Heart left ventricle (tissue), 16 donors: ENCODE results near the gene CHAF1B. TPM values are rescaled to one million over a fixed set of nuclear protein-coding genes. Genes with fewer than 3 reads are reported as not detected.
"Not testable (repeated sequence)": the region's sequence is repeated elsewhere in the genome, so short reads cannot be mapped to it uniquely, and the experiment has no call there.

Experiments
- ATAC-seq, 4 donors: fragments of 200-7000 bp; cut with Tn5 transposase; one replicate each; pipeline ENCODE4 v1.9.1; 2020 to 2022; ENCODE audit warnings: moderate library complexity in 4 of 4, mild to moderate bottlenecking in 3 of 4, moderate number of reproducible peaks in 1 of 4
- DNase-seq, 5 donors: peaks; one replicate each; pipeline ENCODE4 v3.0.0-alpha.2; 2020
- H3K27ac ChIP-seq, 12 donors: fragments of 200-600 bp; sonication (generic) in 4 of 12; one replicate each; pipeline versions ENCODE4 v1.5.0 to v1.8.0; 2016 to 2022; ENCODE audit warnings: mild to moderate bottlenecking in 2 of 12
- H3K27me3 ChIP-seq, 9 donors: fragments of 200-600 bp; sonication (generic) in 2 of 9; one replicate each; pipeline versions ENCODE4 v1.5.1 to v1.8.0; 2016 to 2022; ENCODE audit warnings: mild to moderate bottlenecking in 3 of 9
- H3K36me3 ChIP-seq, 9 donors: fragments of 200-600 bp; sonication (generic) in 2 of 9; one replicate each; pipeline versions ENCODE4 v1.5.0 to v1.8.0; 2018 to 2022; ENCODE audit warnings: mild to moderate bottlenecking in 2 of 9
- H3K4me1 ChIP-seq, 12 donors: fragments of 200-600 bp; sonication (generic) in 4 of 12; one replicate each; pipeline versions ENCODE4 v1.5.0 to v1.8.0; 2016 to 2022; ENCODE audit warnings: mild to moderate bottlenecking in 3 of 12
- H3K4me3 ChIP-seq, 12 donors: fragments of 200-600 bp; sonication (generic) in 4 of 12; one replicate each; pipeline versions ENCODE4 v1.5.0 to v1.8.0; 2017 to 2022; ENCODE audit warnings: mild to moderate bottlenecking in 9 of 12, moderate library complexity in 4 of 12
- H3K9me3 ChIP-seq, 12 donors: fragments of 200-600 bp; sonication (generic) in 4 of 12; one replicate each; pipeline versions ENCODE4 v1.5.0 to v1.8.0; 2016 to 2022; ENCODE audit warnings: mild to moderate bottlenecking in 1 of 12
- CTCF ChIP-seq, 12 donors: fragments of 200-600 bp; sonication (generic) in 4 of 12; IDR thresholded peaks; one replicate each; pipeline versions ENCODE4 v1.5.0 to v1.8.0; 2018 to 2022; ENCODE audit warnings: antibody characterized with exemption in 12 of 12, mild to moderate bottlenecking in 5 of 12
- POLR2A ChIP-seq, 2 donors: fragments of 450-650 bp; IDR thresholded peaks; one replicate each; pipeline ENCODE4 v1.6.1; 2017; ENCODE audit warnings: antibody characterized with exemption in 2 of 2, mild to moderate bottlenecking in 2 of 2, moderate library complexity in 2 of 2
- WGBS, 4 donors: extraction: QIAGEN DNeasy Blood & Tissue Kit in 2 of 4; methylation state at CpG; one replicate each; pipeline versions ENCODE4 v1.1.5 to v1.1.7; 2013 to 2018; 5-methylcytosine and 5-hydroxymethylcytosine counted together
- intact Hi-C, 10 donors: fragments of 100-400 bp; cut with DNase I; formaldehyde crosslinking; loops; one replicate each; pipeline versions ENCODE4 v1.11.1 to v1.14.2; 2022
- polyA plus RNA-seq, 2 donors: library from polyadenylated mRNA; stranded (reverse); fragments of 200-250 nt; gene quantifications; one replicate each; pipeline ENCODE4 v1.2.3, GENCODE V29; 2013
- total RNA-seq, 9 donors: library from RNA; depleted of rRNA in 2 of 9; stranded (reverse); fragments of >200 nt in 2 of 9; fragmentation: NEBNext Ultra II Directional in 3 of 9; extraction: Animal tissue kit (Norgen Biotek cat#: 25700) in 3 of 9; gene quantifications; one replicate each; pipeline versions ENCODE4 v1.1.0 to v1.2.4, GENCODE V29; 2016 to 2023
- donor health status: ischemic (EF 13 %, LVEDD 7.1; RV severe dilation, severe dysfunction).
- donor health status: healthy with polysubstance abuse.
- donor health status: DM: no; HTN: yes; CAD: no.
- donor health status: DM: no; HTN: no; CAD: no.
- donor health status: ischemic (EF 25% LVEDD 6.9; RV normal size, moderate dysfunction).
- donor health status: ischemic (EF 25% LVEDD 5.7; RV mildly dilated, moderate dysfunction).
- donor health status: healthy.
- donor health status: DM: yes; HTN: yes; CAD: no.
- donor health status: ischemic (EF 35%, LVEDD 5.7; RV mildly dilated, moderate dysfunction).
- donor health status: nonischemic (EF 11% LVEDD 7.7; RV severe dilation, severe dysfunction).
- donor health status: DM: yes; HTN: yes; CAD: no.
- donor health status: PGD.
- donor health status: ischemic (EF 29% LVEDD 5.4; RV normal size, mild dysfunction).
- donor health status: nonischemic (EF 23%, LVEDD 6.1; RV moderate dilation, normal function).

The CHAF1B gene
- total and polyA plus RNA-seq, 11 donors, result 0.12 to 1.9 (median 0.54) TPM

GRCh38 chr21:36388096-36388495 lies 2.9 kb downstream of the CHAF1B start:
- Histone ChIP-seq H3K27ac (no peak overlapping the region), H3K36me3 (no peaks in the 10 kb centered on the region), H3K9me3 (no peaks in the 10 kb centered on the region), H3K4me3 (no peak overlapping the region), H3K4me1 (peaks cover 0 to 12% (median 0%) of the 10 kb centered on the region in 12 donors), H3K27me3 (no peaks in the 10 kb centered on the region)
- no peak for ATAC-seq
- TF ChIP-seq POLR2A (IDR thresholded peaks at IDR 0.05) (no peak), CTCF (IDR thresholded peaks at IDR 0.05) (no peak)
- WGBS, 4 donors, result 90 to 94% (median 94%) methylated on average over 6 of the region's 6 CpGs
- intact Hi-C loops, result no loop called here
- no peak for DNase-seq

DNA sequence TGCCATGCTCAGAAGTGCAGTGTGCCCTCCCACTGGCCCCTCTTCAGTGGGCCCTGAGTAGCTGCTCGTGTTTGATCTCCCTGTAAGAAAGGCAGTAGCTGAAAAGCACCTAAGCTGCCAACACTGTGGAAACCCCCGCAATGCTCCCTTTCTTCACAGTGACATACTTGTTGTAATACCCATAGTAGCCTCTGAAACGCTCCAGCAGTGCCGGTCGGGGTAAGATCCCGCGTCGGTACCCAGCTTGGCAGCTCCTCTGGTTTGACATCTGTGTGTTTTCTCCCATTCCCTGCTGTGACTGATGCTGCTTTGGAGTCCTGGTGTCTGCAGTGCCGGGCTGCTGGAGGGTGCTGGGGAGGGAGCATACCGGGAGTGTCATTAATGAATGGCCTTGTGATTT lies 3.6 kb downstream of the CHAF1B start:
- intact Hi-C loops, result no loop called here
- peaks cover 0 to 12% (median 0%) of the 10 kb centered on the region in 12 donors for H3K4me1 ChIP-seq
- H3K27ac ChIP-seq, result no peak overlapping the region
- no peaks in the 10 kb centered on the region for H3K27me3 ChIP-seq
- H3K9me3 ChIP-seq, result no peaks in the 10 kb centered on the region
- H3K4me3 ChIP-seq, result no peak overlapping the region
- ATAC-seq (peak in 3 of 4 donors; percentile 9 to 32 (median 30)), DNase-seq (no peak)
- WGBS, 4 donors, result 62 to 73% (median 66%) methylated on average over 8 to 10 of the region's 10 CpGs
- H3K36me3 ChIP-seq, result no peaks in the 10 kb centered on the region
- TF ChIP-seq POLR2A (IDR thresholded peaks at IDR 0.05) (no peak), CTCF (IDR thresholded peaks at IDR 0.05) (peak in 1 of 12 donors; percentile 28)

GRCh38 chr21:36391649-36392048 lies 6.5 kb downstream of the CHAF1B start:
- H3K4me1 ChIP-seq, intact Hi-C loops, H3K4me3 ChIP-seq, H3K27ac ChIP-seq, H3K27me3 ChIP-seq, H3K9me3 ChIP-seq, H3K36me3 ChIP-seq, DNase-seq, ATAC-seq: not testable (repeated sequence)
- WGBS, 4 donors, result 93 to 98% (median 95%) methylated on average over 5 to 6 of the region's 6 CpGs

- ATAC-seq (no peak), DNase-seq (no peak)
- Histone ChIP-seq H3K4me1 (no peaks in the 10 kb centered on the region), H3K4me3 (no peak overlapping the region), H3K9me3 (no peaks in the 10 kb centered on the region), H3K27ac (no peak overlapping the region), H3K36me3 (peaks cover 0 to 9% (median 0%) of the 10 kb centered on the region in 9 donors), H3K27me3 (no peaks in the 10 kb centered on the region)
- TF ChIP-seq POLR2A (IDR thresholded peaks at IDR 0.05) (no peak), CTCF (IDR thresholded peaks at IDR 0.05) (no peak)
- intact Hi-C loops, result no loop called here
- WGBS, 4 donors, result 92 to 96% (median 93%) methylated on average over 6 of the region's 6 CpGs
Observed at GRCh38 chr21:36395353-36396111, 10.3 kb downstream of the CHAF1B start.

- H3K27ac ChIP-seq, result no peak overlapping the region
- H3K27me3 ChIP-seq, result no peaks in the 10 kb centered on the region
- 93 to 98% (median 97%) methylated on average over 3 of the region's 3 CpGs for WGBS, 4 donors
- H3K9me3 ChIP-seq, result no peaks in the 10 kb centered on the region
- H3K4me3 ChIP-seq, result no peak overlapping the region
- peaks cover 0 to 9% (median 0%) of the 10 kb centered on the region in 9 donors for H3K36me3 ChIP-seq
- intact Hi-C loops, result no loop called here
- DNase-seq (no peak), ATAC-seq (no peak)
- H3K4me1 ChIP-seq, result no peaks in the 10 kb centered on the region
- TF ChIP-seq CTCF (IDR thresholded peaks at IDR 0.05), result no peak
- TF ChIP-seq POLR2A (IDR thresholded peaks at IDR 0.05), result no peak
Observed at GRCh38 chr21:36396325-36396724, 11.1 kb downstream of the CHAF1B start.
